HFFc6 (cell line): Measurements from ENCODE around the gene UBAC2. TPM values are rescaled to one million over a fixed set of nuclear protein-coding genes. Genes with fewer than 3 reads are reported as not detected.
"Not testable (repeated sequence)": the region's sequence is repeated elsewhere in the genome, so short reads cannot be mapped to it uniquely, and the experiment has no call there.

ENCODE experiments used
- DNase-seq: peaks from one replicate; pipeline ENCODE4 v3.0.0-alpha.2; 2018
- H3K27ac Mint-ChIP-seq: 2 replicates; pipeline ENCODE4 v1.8.0; 2020; ENCODE audit warnings: mild to moderate bottlenecking, mixed read lengths
- H3K27me3 Mint-ChIP-seq: 2 replicates; pipeline ENCODE4 v1.8.0; 2021; ENCODE audit warnings: mild to moderate bottlenecking, moderate library complexity, mixed read lengths; ENCODE audit not compliant: insufficient read depth
- H3K36me3 Mint-ChIP-seq: 2 replicates; pipeline ENCODE4 v1.8.0; 2021; ENCODE audit warnings: low read depth, mixed read lengths
- H3K4me1 Mint-ChIP-seq: 2 replicates; pipeline ENCODE4 v1.8.0; 2020; ENCODE audit warnings: low read depth, mixed read lengths
- H3K4me3 Mint-ChIP-seq: 2 replicates; pipeline ENCODE4 v1.8.0; 2020; ENCODE audit warnings: mild to moderate bottlenecking, moderate library complexity, mixed read lengths
- H3K9me3 Mint-ChIP-seq: 2 replicates; pipeline ENCODE4 v1.8.0; 2020; ENCODE audit warnings: mild to moderate bottlenecking, mixed read lengths
- total RNA-seq, 6 experiments: library from RNA; stranded (reverse); fragmentation: NEBNext Ultra II Directional; extraction: Animal tissue kit (Norgen Biotek cat#: 25700); gene quantifications; 2 replicates in 1 of 6; 3 replicates in 5 of 6; pipeline ENCODE4 v1.2.3, GENCODE V29; 2021
- TF ChIP-seq, protein P1 (sequence below): fragments of 200-600 bp; sonication (generic); IDR thresholded peaks from 2 replicates; pipeline ENCODE4 v1.5.0; 2021; ENCODE audit warnings: antibody characterized with exemption, mild to moderate bottlenecking

Gene UBAC2
- total RNA-seq, 6 experiments from 2014 or later: 38.8 to 53.5 (median 46.4) TPM

DNA sequence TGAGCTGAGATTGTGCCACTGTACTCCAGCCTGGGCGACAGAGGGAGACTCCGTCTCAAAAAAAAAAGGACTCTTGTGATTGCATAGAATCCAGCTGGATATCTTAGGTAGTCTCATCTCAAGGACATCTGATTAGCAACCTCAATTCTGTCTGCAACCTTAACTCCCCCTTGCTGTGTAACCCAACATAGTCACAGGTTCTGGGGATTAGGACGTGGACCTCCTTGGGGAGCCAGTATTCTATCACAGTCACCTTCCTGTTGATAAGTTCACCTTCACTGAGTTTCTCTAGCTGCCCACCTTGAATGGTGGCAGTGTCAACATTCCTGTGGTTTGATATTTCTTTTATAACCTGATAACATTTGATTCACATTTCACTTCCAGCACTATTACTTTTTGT lies 30.3 kb downstream of the UBAC2 start:
- Mint-ChIP-seq H3K4me1 (peaks cover 46% of the 10 kb centered on the region), H3K27ac (no peak overlapping the region), H3K27me3 (no peaks in the 10 kb centered on the region), H3K4me3 (no peak overlapping the region), H3K36me3 (peaks cover 16% of the 10 kb centered on the region), H3K9me3 (no peaks in the 10 kb centered on the region)
- TF ChIP-seq, protein P1, sequence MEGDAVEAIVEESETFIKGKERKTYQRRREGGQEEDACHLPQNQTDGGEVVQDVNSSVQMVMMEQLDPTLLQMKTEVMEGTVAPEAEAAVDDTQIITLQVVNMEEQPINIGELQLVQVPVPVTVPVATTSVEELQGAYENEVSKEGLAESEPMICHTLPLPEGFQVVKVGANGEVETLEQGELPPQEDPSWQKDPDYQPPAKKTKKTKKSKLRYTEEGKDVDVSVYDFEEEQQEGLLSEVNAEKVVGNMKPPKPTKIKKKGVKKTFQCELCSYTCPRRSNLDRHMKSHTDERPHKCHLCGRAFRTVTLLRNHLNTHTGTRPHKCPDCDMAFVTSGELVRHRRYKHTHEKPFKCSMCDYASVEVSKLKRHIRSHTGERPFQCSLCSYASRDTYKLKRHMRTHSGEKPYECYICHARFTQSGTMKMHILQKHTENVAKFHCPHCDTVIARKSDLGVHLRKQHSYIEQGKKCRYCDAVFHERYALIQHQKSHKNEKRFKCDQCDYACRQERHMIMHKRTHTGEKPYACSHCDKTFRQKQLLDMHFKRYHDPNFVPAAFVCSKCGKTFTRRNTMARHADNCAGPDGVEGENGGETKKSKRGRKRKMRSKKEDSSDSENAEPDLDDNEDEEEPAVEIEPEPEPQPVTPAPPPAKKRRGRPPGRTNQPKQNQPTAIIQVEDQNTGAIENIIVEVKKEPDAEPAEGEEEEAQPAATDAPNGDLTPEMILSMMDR: no peak
- DNase-seq: no peak

- Mint-ChIP-seq H3K27ac (no peak overlapping the region; the same call in 1 of the 2 replicates), H3K9me3 (no peaks in the 10 kb centered on the region), H3K36me3 (peaks cover 16% of the 10 kb centered on the region), H3K27me3 (no peaks in the 10 kb centered on the region), H3K4me3 (no peak overlapping the region), H3K4me1 (peaks cover 39% of the 10 kb centered on the region)
- TF ChIP-seq, protein P1: no peak
- no peak for DNase-seq
Observed at GRCh38 chr13:99231721-99232120, 31.1 kb downstream of the UBAC2 start.

GRCh38 chr13:99237981-99238662 lies 37.5 kb downstream of the UBAC2 start:
- Mint-ChIP-seq H3K27ac (no peak overlapping the region), H3K36me3 (peaks cover 13% of the 10 kb centered on the region; the same call in 1 of the 2 replicates), H3K4me1 (no peaks in the 10 kb centered on the region), H3K4me3 (no peak overlapping the region), H3K9me3 (no peaks in the 10 kb centered on the region), H3K27me3 (no peaks in the 10 kb centered on the region; the same call in 1 of the 2 replicates)
- DNase-seq: no peak
- TF ChIP-seq, protein P1: no peak

DNA sequence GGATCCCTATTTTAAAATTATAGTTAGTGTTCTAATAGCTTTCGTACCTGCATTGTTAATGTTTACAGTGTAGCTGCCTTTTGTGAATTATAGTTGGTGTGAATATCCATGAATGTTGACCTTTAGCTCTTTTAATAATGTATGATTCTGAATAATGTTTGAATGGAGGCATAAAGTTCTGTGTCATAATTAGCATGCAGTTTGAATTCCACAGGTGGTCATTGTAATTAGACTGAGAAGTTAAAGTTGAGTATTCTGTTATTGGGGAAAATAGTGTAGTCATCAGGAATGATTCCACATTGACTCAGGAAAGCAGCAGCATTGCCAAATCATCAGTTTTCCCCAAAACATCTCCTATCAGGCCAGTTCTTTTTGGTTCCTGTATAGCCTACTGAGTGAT lies 45.4 kb downstream of the UBAC2 start:
- H3K27ac Mint-ChIP-seq: no peak overlapping the region
- no peaks in the 10 kb centered on the region for H3K9me3 Mint-ChIP-seq
- no peaks in the 10 kb centered on the region; the same call in 1 of the 2 replicates for H3K27me3 Mint-ChIP-seq
- H3K4me3 Mint-ChIP-seq: no peak overlapping the region
- no peak for DNase-seq
- peaks cover 20% of the 10 kb centered on the region for H3K36me3 Mint-ChIP-seq
- H3K4me1 Mint-ChIP-seq: peaks cover 15% of the 10 kb centered on the region
- TF ChIP-seq, protein P1: no peak

GRCh38 chr13:99249178-99249577 lies 48.5 kb downstream of the UBAC2 start:
- Mint-ChIP-seq H3K36me3 (peaks cover 12% of the 10 kb centered on the region), H3K4me1 (peaks cover 15% of the 10 kb centered on the region)
- H3K27me3 Mint-ChIP-seq, DNase-seq, H3K9me3 Mint-ChIP-seq, H3K27ac Mint-ChIP-seq, H3K4me3 Mint-ChIP-seq: not testable (repeated sequence)

- H3K27ac Mint-ChIP-seq, DNase-seq: not testable (repeated sequence)
- H3K36me3 Mint-ChIP-seq: peaks cover 13% of the 10 kb centered on the region
Observed at GRCh38 chr13:99249606-99250005, 49.0 kb downstream of the UBAC2 start.

More at GRCh38 chr13:99249606-99250005, 49.0 kb downstream of the UBAC2 start:
- H3K27me3 Mint-ChIP-seq, H3K9me3 Mint-ChIP-seq, H3K4me3 Mint-ChIP-seq: not testable (repeated sequence)
- H3K4me1 Mint-ChIP-seq: peaks cover 15% of the 10 kb centered on the region
